HG03469 (cell line): ENCODE measurements around the gene GASK1B.

Experiments used
- ATAC-seq: cut with Tn5 transposase; IDR thresholded peaks from one replicate; pipeline ENCODE4 v1.9.1; 2021; ENCODE audit warnings: mild to moderate bottlenecking, moderate library complexity, moderate number of reproducible peaks; ENCODE audit not compliant: unreplicated experiment

GASK1B gene

DNA sequence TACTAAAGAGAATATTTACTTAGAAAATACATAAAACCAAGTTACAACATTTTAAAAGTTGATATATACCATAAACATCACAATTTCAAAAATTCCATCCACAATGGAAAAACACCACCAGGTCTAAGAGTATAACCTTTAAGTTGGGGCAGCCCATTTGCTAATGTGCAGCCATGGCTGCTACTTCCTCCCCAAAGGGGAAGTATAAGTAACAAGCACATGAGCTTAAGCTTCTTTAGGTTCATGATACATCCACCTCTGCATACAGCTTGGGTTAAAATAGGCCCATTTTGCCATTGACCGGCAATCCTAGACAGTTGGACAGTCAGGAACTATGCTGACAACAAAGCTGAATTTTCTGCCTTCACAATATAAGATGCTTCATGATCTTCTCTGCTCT, 16.6 kb upstream of the GASK1B start:
- ATAC-seq: no peak

DNA sequence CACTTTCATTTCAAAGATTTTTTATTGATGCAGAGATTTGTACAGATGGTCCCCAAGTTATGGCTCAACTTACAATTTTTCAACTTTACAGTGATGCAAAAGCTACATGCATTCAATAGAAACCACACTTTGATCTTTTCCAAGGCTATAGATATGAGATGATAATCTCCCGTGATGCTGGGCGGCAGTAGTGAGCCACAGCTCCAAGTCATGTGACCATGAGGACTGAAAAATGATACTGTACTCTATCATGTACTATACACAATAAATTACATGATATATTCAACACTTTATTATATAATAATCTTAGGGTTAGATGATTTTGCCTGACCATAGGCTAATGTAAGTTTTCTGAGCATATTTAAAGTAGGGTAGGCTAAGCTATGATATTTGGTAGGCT, 14.0 kb upstream of the GASK1B start:
- no peak for ATAC-seq

DNA sequence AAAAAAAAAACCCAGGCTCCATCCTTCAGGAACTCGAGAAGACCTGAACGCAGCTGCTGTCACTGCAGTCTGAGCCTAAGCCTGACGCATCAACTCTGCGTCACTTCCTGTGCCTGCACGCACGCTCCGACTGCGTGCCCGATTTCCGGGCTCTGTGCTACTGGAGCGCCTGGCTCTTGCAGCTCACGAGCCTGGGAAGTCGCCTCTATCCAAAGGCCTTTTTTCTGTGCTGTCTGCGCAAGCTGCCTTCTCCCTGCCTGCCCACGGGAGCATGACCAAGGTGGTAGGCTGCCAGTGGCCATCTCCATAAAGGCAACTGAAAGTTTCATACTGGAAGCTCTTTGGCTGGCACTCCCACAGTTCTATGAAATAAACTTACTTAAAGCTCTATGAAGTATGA, 9.9 kb upstream of the GASK1B start:
- no peak for ATAC-seq

DNA sequence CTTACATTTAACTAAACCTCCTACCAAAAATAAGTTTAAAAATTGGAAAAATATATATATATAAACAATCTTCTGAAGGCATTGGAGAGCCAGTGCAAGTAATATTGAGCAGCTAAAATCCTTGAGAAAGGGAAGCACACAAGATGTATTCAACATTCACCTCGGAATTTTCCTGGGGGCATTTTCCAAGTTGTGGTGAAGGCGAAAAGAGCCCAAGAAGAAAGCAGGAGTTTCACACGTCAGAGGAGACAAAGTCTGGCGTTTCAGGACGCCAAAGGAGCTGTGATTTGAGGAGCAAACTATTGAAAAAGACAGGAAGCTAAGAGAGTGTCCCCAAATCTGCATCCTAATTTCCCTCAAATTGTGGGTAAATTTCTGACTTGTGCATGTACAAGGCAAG, 9.1 kb upstream of the GASK1B start:
- no peak for ATAC-seq

DNA sequence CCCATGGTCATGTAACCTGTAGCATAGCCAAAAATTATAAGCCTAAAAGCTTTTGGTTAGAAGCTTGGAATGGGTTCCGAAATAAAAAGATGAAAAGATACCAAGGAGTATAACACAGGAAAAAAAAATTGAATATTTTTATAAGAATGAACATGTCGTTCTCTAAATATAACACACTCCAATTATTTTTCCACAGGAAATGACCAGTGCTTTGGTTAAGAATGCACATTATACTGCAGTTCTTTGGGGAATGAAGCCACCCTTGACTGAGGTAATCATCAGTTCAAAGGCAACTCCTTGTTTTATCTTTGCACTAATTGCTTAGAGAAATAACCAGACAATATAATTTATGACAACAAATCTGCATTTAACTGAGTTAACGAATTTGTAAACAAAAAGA, 6.6 kb upstream of the GASK1B start:
- ATAC-seq: no peak

DNA sequence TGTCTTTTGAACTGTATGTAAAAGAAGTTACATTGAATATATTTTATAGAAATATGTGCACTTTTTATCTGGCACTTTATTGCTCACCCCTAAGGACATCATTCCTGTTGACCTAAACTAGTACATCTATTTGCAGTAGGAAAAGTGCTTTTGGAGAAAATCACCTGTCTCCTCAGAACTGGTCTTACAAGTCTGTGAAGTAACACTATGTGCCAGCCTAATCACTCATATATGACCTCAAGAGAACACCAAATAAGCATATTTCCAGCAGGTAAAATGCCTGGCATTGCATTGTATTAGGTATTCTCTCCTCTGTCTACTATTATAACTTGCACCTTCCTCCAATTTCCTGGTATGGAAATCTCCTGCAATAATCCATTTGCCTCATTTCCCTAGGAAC, 4.0 kb upstream of the GASK1B start:
- no peak for ATAC-seq

DNA sequence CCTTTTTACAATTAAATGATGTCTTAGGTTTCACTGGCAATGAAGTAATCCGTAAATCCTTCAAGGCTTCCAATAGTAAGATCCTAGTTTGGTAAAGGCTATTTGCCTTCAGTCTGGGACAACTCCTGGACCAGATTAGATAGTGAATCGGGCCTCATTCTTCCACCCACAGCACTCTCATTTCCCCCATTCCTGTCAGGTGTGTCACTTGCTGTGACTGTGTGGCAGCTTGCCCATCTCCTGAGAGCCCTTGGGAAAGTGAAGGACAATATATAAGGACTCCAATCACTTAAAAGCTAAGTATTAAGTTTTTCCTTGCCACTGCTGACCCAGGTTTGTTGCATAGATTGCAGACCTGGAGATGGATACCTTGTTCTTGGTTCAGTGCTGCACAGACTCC, 3.3 kb upstream of the GASK1B start:
- ATAC-seq: no peak

DNA sequence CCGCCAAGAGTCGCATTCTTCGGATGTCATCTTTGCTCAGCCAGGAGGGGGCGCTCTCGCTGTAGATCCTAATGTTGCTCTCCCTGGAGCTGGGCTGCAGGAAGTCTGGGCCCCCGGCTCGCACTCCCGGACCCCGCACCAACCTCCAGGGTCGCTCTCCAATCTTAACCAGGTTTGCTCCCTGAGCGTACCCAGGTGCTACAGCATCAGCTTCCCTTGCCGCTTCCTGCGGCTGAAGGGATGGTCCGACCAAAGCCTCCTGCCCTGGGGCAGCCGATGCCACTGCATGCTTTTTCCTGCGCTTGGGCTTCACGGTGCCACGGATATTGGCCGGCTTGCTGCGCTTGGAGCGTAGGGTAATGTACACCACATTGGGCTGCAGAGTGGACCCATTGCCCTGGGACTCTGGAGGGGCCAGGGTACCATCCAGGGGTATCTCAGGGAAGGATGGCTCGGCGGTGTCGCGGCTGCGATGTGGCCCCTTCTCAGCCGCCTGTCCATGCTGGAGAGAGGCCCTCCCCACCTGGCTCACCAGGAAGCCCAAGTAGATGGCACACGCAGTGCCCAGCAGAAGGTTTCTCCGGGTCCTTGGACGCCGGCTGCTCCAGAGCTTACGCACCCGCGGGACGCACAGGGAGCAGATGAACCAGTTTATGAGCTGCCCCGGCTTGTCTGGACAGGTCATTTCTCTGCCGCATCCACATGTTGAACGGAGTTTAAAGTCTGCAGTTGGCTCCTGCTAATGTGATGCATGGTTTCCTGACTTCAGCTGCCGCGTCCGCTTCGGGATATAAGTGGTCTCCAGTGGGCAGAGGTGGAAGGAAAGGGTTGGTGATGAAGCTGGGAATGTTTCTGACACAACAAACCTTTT, 1.9 kb downstream of the GASK1B start:
- no peak for ATAC-seq

DNA sequence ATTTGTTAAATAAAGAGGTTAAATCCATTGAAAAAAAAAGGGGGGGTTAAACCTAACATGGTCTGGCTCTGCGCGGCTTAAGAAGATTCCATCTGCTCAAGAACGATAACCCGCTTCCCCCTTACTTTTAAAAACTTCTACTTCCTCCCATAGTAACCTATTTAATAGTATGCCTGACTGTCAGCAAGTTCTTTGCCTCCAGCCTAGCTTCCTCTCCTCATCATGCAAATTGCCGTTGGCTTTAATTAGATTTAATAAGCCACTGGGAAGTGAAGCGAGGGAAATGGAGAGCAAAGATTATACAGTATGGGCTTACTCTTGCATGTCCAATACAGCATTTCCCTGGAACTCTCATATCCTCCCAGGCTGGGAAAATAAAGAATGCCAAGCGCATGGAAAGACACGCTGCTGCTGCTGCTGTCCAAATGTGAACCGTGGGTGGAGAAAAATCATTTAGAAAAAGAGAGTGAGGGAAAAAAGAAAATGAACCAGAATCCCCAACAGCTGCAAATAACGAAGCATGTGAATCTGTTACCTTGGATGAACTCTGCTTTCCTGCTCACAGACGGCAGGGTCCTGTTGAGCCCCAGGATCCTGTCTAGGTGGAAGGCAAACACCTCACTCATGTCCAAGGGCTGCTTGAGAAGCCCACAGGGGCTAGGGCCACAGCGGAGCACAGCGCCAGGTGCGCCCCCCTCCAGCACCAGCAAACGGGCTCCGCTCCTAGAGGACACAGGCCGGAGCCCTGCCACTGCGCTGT, 2.7 kb downstream of the GASK1B start:
- ATAC-seq: no peak

DNA sequence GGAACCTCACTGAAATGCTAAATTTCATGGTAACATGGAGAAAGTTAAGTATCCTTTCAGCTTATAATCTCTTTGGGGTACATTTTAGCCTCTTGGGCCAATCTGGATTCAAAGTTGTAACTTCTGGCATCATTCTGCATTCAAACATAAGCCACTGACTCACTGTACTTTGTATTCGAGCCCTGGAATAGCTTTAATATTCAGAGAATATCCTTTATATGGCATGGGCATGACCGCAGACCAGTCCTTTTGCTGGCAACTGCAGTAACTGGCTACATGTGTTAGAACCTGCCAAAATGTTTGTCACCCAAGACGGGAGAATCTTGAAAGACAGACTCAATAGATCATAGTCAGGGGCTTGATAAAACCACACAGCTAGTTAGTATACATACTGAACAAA, 3.3 kb downstream of the GASK1B start:
- ATAC-seq: no peak

DNA sequence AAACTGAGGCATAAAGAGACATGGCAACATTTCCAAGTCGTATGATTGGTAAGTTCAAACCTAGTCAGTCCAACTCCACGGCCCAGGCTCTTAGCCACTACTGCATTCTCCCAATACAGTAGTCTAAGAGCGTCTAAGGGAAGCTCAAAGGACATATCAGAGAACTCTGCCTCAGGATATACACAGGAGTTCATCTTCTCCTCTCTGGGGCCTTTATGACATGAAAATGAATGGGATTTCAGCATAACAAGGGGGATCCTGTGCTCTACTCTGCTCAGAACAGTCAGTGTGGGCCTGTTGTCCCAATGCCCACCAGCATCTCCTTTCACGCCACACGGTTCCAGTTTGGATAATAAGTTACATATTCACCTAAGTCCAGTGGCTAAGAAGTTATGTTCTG, 4.2 kb downstream of the GASK1B start:
- ATAC-seq: no peak

DNA sequence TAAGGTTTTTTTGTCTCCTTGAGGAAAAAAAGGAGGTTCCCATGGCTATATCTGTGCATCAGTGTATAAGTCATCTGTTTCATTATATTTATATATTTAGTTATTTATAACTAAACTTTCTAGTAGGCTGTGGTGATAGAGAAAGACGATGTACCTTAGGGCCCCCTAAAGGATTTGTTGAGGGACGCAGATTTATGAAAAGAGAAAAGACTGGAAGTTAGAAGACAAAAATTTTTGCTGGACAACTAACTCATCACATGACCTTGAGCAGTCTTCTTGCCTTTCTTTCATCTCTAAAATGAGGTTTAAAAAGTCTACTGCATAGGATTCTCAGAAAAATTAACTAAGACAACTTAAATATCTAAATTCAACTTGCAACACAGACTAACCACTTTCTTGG, 6.1 kb downstream of the GASK1B start:
- ATAC-seq: no peak

DNA sequence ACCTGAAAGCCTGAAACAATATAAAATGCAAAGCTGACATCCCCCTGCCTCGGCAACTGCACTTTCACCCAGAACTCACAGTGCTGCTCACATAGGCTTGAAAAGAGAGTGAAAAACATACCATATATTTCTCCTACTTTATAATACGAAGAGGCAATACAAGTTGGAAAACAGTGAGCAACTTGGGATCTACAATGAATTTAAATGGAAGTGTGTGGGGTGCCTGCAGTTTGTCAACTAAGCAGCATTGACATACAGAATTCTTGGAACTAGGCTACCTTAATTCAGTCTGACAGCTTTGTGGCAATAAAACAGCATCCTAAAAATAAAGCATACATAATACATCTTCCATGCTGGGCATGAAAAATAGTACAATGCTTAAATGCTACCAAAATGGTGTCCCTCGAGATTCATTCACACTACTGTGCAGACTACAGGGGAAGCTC, 8.0 kb downstream of the GASK1B start:
- ATAC-seq: no peak

DNA sequence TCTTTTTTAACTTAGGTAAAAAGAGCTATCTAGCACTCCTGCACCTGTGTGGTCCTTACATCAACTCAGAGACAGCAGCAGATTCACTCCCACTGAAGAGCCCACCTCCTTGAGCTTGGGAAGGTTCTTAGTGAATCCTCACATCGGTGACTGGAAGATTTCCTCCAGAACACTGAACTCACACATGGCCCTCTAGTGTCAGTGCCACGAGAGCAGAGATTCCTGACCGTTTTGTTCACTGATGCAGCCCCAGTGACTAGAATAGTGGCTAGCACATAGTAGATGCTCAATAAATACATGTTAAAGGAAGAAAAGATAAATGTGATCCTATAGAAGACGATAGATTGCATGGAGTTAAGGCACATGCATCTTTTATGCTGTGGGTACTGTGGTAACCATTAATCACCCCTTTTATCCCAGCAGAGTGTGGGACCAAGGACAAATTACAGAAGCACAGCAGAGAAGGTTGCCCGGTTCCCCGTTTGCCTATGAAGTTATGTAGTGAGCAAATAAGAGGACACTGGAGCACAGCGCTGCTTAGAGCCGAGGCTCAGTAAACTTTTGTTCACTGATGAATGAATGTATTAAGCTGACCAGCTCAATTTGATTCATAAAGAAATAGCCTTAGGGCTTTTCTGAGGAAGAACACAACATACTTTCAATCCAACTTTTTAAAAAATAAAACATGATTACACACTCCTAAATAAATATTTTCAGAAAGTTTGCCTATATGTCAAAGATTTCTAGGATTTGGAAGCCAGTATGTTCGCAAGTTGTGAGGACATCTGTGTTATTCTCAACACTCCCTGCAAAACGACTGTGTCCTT, 8.7 kb downstream of the GASK1B start:
- ATAC-seq: no peak

DNA sequence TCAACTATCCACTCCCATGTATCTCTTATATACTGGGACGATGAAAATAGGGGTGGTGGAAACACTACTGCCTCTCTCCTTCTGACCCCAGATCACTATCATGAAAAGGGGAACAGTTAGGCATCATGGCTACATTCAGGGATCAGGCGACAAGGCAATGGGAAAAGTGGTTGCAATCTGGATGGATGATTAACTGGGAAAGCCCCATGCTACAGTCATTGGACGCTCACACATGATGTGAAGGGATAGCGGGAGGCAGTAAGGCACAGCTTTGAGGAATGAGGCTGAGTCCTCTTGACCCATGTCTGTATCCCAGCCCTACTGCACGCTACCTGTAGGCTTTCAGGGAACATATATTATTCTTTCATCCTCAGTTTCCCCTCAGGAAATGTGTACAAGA, 10.2 kb downstream of the GASK1B start:
- no peak for ATAC-seq

DNA sequence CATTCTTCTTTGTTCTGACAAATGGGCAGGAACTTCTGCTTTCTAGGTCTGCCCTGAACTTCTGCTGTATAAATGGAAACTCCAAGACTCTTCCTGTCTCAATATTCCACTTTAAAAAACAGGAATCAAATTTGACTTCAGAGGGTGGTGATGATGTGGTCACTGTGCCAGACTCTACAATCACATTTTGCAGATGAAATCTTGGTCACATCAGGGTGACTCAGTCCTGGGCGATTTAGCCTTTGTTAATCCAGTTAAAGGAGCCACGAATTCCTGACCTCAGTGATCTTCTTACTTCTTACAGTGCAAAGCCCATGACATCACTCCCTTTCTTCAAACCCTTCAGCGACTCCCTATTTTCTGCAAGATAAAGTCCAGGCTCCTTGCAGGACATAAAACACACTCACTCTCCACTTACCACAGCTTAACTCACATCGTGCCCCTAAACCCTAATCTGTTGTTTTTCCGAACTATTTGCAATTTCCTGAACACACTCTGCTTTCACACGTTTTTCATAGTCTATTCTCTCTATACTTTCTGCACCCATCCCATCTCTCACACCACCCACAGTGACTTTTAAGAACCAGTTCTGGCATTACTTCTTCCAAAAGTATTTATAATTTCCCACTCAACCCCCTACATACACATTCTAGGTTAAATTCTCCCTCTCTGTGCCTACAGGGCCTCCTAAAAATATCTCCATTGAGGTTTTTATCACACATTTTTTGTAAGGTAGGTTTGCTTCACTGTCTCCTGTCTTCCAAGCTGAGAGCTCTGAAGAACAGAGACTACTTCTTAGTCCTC, 11.1 kb downstream of the GASK1B start:
- ATAC-seq: no peak

DNA sequence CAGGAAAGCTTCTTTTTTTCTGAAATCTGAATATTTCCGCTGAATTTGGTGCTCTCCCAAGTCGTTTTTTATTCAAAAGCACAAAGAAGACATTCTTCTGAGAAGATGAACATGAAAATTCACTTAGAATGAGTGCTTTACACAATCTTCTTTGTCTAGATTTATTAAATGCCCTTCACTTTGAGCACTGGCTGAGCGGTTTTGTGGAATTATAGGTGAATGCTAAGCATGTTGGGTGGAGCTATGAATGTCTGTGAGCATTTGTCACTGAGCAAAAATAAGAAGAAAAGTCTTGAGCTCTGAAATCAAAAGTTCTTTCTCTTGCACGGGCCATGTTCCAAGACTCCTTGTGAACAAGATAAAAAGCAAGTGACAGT, 13.1 kb downstream of the GASK1B start:
- ATAC-seq: no peak

DNA sequence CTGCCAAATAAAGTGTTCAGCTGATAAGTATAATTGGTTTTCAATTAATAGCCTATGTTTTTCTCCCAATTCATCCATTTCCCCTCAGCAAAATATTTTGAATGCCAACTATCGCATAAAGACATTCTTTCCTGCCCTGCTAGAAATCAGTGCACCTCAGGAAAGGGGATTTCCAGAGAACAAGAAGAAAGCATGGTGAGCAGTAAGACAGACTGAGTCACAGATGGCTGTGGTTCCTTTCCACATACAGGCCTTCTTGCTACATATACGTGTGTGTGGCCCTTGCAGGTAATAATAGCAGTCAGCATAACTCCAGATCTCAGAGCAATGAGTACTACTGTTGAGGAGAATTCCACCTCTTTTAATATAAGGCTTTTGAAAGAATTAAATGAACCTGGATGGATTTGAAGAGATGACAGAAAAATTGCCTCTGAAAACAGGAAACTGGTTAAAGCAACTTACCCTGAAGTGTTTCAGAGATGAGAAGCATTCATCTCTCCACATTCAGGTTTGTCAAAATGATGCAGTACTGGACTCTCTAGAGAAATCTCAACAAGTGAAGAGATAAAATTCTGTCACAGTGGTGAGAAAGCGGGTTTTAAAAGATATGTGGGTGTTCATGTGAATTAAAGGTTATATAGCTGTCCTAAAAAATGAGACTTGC, 13.6 kb downstream of the GASK1B start:
- no peak for ATAC-seq

DNA sequence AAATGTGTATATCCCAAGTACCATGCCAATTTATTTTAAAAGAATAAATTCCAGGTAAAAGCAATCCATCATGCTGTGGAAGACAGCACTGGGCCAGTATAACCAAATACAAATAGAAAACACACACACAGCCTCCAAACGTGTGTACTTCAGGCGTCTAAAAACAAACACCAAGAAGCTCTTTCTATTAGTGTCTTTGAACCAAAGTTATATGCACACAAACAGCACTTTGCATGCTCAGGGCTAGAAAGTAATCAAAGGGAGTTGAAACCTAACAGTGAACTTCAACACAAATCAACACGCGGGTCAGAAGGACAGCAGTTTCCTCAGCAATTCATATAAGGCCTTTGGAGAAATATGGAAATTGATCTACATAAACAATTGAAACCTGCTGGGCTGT, 15.4 kb downstream of the GASK1B start:
- ATAC-seq: no peak
